H1 (cell line): Measurements from ENCODE around the gene TSPEAR. TPM values are rescaled to one million over a fixed set of nuclear protein-coding genes. Genes with fewer than 3 reads are reported as not detected.
A peak's percentile ranks its signal among the peaks of the same experiment; 100 is the strongest.

Source experiments
- CTCF ChIA-PET: fragments of 300-600 bp; sonication (Branson Sonifier 250); formaldehyde crosslinking; loops from one replicate; lab custom pipeline; 2021; ENCODE audit not compliant: partially characterized antibody; lab: Charles Lee
- POLR2A ChIA-PET: fragments of 300-600 bp; sonication (Branson Sonifier 250); formaldehyde crosslinking; loops from one replicate; lab custom pipeline; 2021; ENCODE audit warnings: inconsistent platforms; ENCODE audit not compliant: partially characterized antibody; lab: Charles Lee
- DNase-seq, 2 experiments: peaks; one replicate each; pipeline versions ENCODE4 v3.0.0 to v3.0.0-alpha.2; 2010 to 2022; ENCODE audit warnings: low spot score in 2 of 2, low read depth in 1 of 2, mixed read lengths in 1 of 2
- FAIRE-seq: peaks from 2 replicates; lab custom pipeline; 2011; peaks lifted over from hg19 to GRCh38; lab: Jason Lieb, UNC
- H2AFZ ChIP-seq: 2 replicates; pipeline ENCODE4 v1.8.1; 2012; ENCODE audit warnings: low read length, inconsistent platforms
- H2AK5ac ChIP-seq: 2 replicates; pipeline ENCODE4 v1.6.1; 2013; ENCODE audit warnings: low read depth, low read length
- H2BK120ac ChIP-seq: replicated peaks from 2 replicates; pipeline ENCODE3; 2013; ENCODE audit warnings: low read depth, low read length, inconsistent platforms
- H2BK12ac ChIP-seq: 2 replicates; pipeline ENCODE4 v1.6.1; 2013; ENCODE audit warnings: low read depth, low read length
- H2BK15ac ChIP-seq: 2 replicates; pipeline ENCODE4 v1.6.1; 2013; ENCODE audit warnings: low read length
- H2BK20ac ChIP-seq: 2 replicates; pipeline ENCODE4 v1.6.1; 2013; ENCODE audit warnings: low read length
- H2BK5ac ChIP-seq: 2 replicates; pipeline ENCODE4 v1.6.1; 2013; ENCODE audit warnings: low read depth, low read length
- H3K14ac ChIP-seq: 2 replicates; pipeline ENCODE4 v1.6.1; 2013; ENCODE audit warnings: inconsistent platforms; ENCODE audit not compliant: insufficient read length
- H3K18ac ChIP-seq: 2 replicates; pipeline ENCODE4 v1.6.1; 2013; ENCODE audit warnings: low read length; ENCODE audit errors: extremely low read depth
- H3K23ac ChIP-seq: 2 replicates; pipeline ENCODE4 v1.6.1; 2013; ENCODE audit warnings: inconsistent platforms; ENCODE audit not compliant: insufficient read length
- H3K23me2 ChIP-seq: 2 replicates; pipeline ENCODE4 v1.6.1; 2013; ENCODE audit warnings: low read depth, low read length
- H3K27ac ChIP-seq: 2 replicates; pipeline ENCODE4 v1.6.1; 2011; ENCODE audit warnings: low read depth, low read length, inconsistent platforms
- H3K27me3 ChIP-seq, 4 experiments: replicated peaks in 1 of 4; 1 replicate in 1 of 4; 2 replicates in 3 of 4; pipeline versions ENCODE4 v1.6.1 to v1.8.1; 2011 to 2013; ENCODE audit warnings: low read length in 3 of 4, mild to moderate bottlenecking in 3 of 4, inconsistent platforms in 2 of 4, mixed read lengths in 2 of 4, moderate library complexity in 1 of 4; ENCODE audit not compliant: control insufficient read depth in 3 of 4, insufficient read depth in 3 of 4; ENCODE audit errors: extremely low read depth in 1 of 4
- H3K36me3 ChIP-seq, 4 experiments: 2 replicates each; pipeline versions ENCODE4 v1.6.1 to v1.8.1; 2011 to 2013; ENCODE audit warnings: mild to moderate bottlenecking in 4 of 4, low read length in 3 of 4, moderate library complexity in 2 of 4, control low read depth in 1 of 4, inconsistent platforms in 1 of 4; ENCODE audit not compliant: insufficient read depth in 4 of 4, control insufficient read depth in 2 of 4
- H3K4ac ChIP-seq: replicated peaks from 2 replicates; pipeline ENCODE3; 2013; ENCODE audit warnings: low read length, low read depth, mixed read lengths, inconsistent platforms; ENCODE audit not compliant: insufficient read length
- H3K4me1 ChIP-seq, 4 experiments: replicated peaks in 1 of 4; 1 replicate in 1 of 4; 2 replicates in 3 of 4; pipeline versions ENCODE4 v1.6.1 to v1.8.1; 2011 to 2013; ENCODE audit warnings: low read length in 3 of 4, inconsistent platforms in 2 of 4, mixed read lengths in 1 of 4; ENCODE audit not compliant: insufficient read depth in 4 of 4, control insufficient read depth in 3 of 4
- H3K4me2 ChIP-seq, 2 experiments: 2 replicates each; pipeline versions ENCODE4 v1.6.1 to v1.8.1; 2011 to 2013; ENCODE audit warnings: low read depth in 2 of 2, low read length in 2 of 2, control low read depth in 1 of 2, inconsistent platforms in 1 of 2, mild to moderate bottlenecking in 1 of 2; ENCODE audit not compliant: insufficient read depth in 1 of 2
- H3K4me3 ChIP-seq, 4 experiments: fragments of 200-600, 300-600 bp in 1 of 4; sonication (generic), shearing (Covaris generic), sonication (Bioruptor Twin) in 1 of 4; 2 replicates each; pipeline versions ENCODE4 v1.5.1 to v1.8.1; 2011 to 2016; ENCODE audit warnings: low read length in 4 of 4, low read depth in 3 of 4, control low read depth in 2 of 4, inconsistent platforms in 2 of 4, mild to moderate bottlenecking in 2 of 4, mixed read lengths in 1 of 4, moderate library complexity in 1 of 4; ENCODE audit not compliant: insufficient read depth in 2 of 4; ENCODE audit errors: extremely low read depth in 1 of 4
- H3K56ac ChIP-seq: replicated peaks from 2 replicates; pipeline ENCODE3; 2013; ENCODE audit warnings: low read depth, mild to moderate bottlenecking, mixed read lengths, low read length, inconsistent platforms; ENCODE audit not compliant: insufficient read length
- H3K79me1 ChIP-seq: 2 replicates; pipeline ENCODE4 v1.6.1; 2013; ENCODE audit warnings: low read depth, low read length, control low read depth
- H3K79me2 ChIP-seq, 2 experiments: 2 replicates each; pipeline versions ENCODE4 v1.6.1 to v1.8.1; 2012 to 2013; ENCODE audit warnings: low read length in 2 of 2, mild to moderate bottlenecking in 2 of 2, inconsistent platforms in 1 of 2; ENCODE audit not compliant: insufficient read depth in 2 of 2, control insufficient read depth in 1 of 2
- H3K9ac ChIP-seq, 4 experiments: replicated peaks in 1 of 4; 1 replicate in 1 of 4; 2 replicates in 3 of 4; pipeline versions ENCODE4 v1.6.1 to v1.8.1; 2011 to 2013; ENCODE audit warnings: low read depth in 3 of 4, low read length in 3 of 4, control low read depth in 2 of 4, mild to moderate bottlenecking in 2 of 4, moderate library complexity in 2 of 4, inconsistent platforms in 1 of 4; ENCODE audit errors: extremely low read depth in 1 of 4
- H3K9me3 ChIP-seq, 2 experiments: 2 replicates each; pipeline versions ENCODE4 v1.6.1 to v1.8.1; 2012 to 2013; ENCODE audit warnings: mild to moderate bottlenecking in 2 of 2, moderate library complexity in 2 of 2, control low read depth in 1 of 2, inconsistent platforms in 1 of 2, low read depth in 1 of 2, low read length in 1 of 2, mixed read lengths in 1 of 2; ENCODE audit not compliant: insufficient read depth in 2 of 2
- H4K20me1 ChIP-seq, 2 experiments: replicated peaks in 1 of 2; 2 replicates each; pipeline versions ENCODE3 to v1.8.1; 2011 to 2013; ENCODE audit warnings: inconsistent platforms in 2 of 2, low read length in 2 of 2, mild to moderate bottlenecking in 1 of 2; ENCODE audit not compliant: insufficient read depth in 2 of 2, control insufficient read depth in 1 of 2
- H4K5ac ChIP-seq: 2 replicates; pipeline ENCODE4 v1.6.1; 2013; ENCODE audit warnings: low read length, low read depth, mixed read lengths, inconsistent platforms; ENCODE audit not compliant: insufficient read length
- H4K8ac ChIP-seq: 2 replicates; pipeline ENCODE4 v1.8.0; 2013; ENCODE audit warnings: mild to moderate bottlenecking, moderate library complexity, low read length, inconsistent platforms; ENCODE audit not compliant: insufficient read depth; ENCODE audit errors: extremely low read depth
- H4K91ac ChIP-seq: replicated peaks from 2 replicates; pipeline ENCODE3; 2013; ENCODE audit warnings: low read length, mixed read lengths, inconsistent platforms; ENCODE audit not compliant: insufficient read length
- EGR1 ChIP-seq: IDR thresholded peaks from 2 replicates; pipeline ENCODE4 v1.6.1; 2011; ENCODE audit warnings: low read depth, low read length, borderline replicate concordance
- POLR2A ChIP-seq, 2 experiments: IDR thresholded peaks; 1 replicate in 1 of 2; 2 replicates in 1 of 2; pipeline ENCODE4 v1.6.1; 2011; ENCODE audit warnings: low read depth in 2 of 2, low read length in 2 of 2, mild to moderate bottlenecking in 2 of 2; ENCODE audit errors: control extremely low read depth in 1 of 2
- POU5F1 ChIP-seq: IDR thresholded peaks from 2 replicates; pipeline ENCODE4 v1.6.1; 2011; ENCODE audit warnings: low read depth, mild to moderate bottlenecking, low read length, moderate library complexity
- RFX5 ChIP-seq: IDR thresholded peaks from 2 replicates; pipeline ENCODE4 v1.6.1; 2011; ENCODE audit warnings: low read depth, low read length, improper control_type of control experiment, borderline replicate concordance
- TCF12 ChIP-seq: IDR thresholded peaks from 2 replicates; pipeline ENCODE4 v1.6.1; 2011; ENCODE audit warnings: low read depth, mild to moderate bottlenecking, low read length
- WGBS, 2 experiments: shearing (Covaris generic) in 1 of 2; methylation state at CpG; one replicate each; pipeline versions ENCODE4 v1.1.6 to v1.1.7; 2013 to 2015; ENCODE audit warnings: low lambda C conversion rate in 2 of 2, mixed read lengths in 2 of 2, inconsistent platforms in 1 of 2, low coverage in 1 of 2, missing lambda C conversion rate in 1 of 2; ENCODE audit not compliant: insufficient replicate concordance in 2 of 2, insufficient coverage in 1 of 2, insufficient read length in 1 of 2; ENCODE audit errors: extremely low coverage in 1 of 2, missing lambda C conversion rate in 1 of 2; 5-methylcytosine and 5-hydroxymethylcytosine counted together
- polyA plus RNA-seq, 7 experiments: library from polyadenylated mRNA; depleted of rRNA in 3 of 7; stranded (reverse) in 5 of 7; unstranded in 2 of 7; fragments of >200 nt in 5 of 7; fragments of 200-250 nt in 2 of 7; gene quantifications; 1 replicate in 5 of 7; 2 replicates in 1 of 7; 4 replicates in 1 of 7; pipeline versions ENCODE4 v1.2.1 to v1.2.3, GENCODE V29; 2011 to 2013; ENCODE audit warnings: missing spikeins in 2 of 7, mixed read lengths in 2 of 7
- total RNA-seq: library from RNA; stranded (reverse); fragmentation: NEBNext Ultra II Directional; extraction: Animal tissue kit (Norgen Biotek cat#: 25700); gene quantifications from 2 replicates; pipeline ENCODE4 v1.2.1, GENCODE V29; 2021

The TSPEAR gene
- total and polyA plus RNA-seq, 2 of the 8 experiments (the other 6 are each of a cell fraction or from before 2014, with no cell fraction given), result 0.58 to 0.89 TPM

- 0 out of 4 replicates have a peak, but pooled peaks cover 0 to 2% of the 10 kb centered on the region in 2 experiments for H3K9me3 ChIP-seq
- no peaks in the 10 kb centered on the region for H3K79me2 ChIP-seq
- H3K4me3 ChIP-seq, result no peak overlapping the region
- H2BK12ac ChIP-seq, result no peak overlapping the region
- CTCF ChIA-PET, result interaction anchor here (0.8 to 1.5 kb wide), 6 partner anchors 28 to 197 kb away, joined by 3 to 4 read pairs (median 3); no protein-coding TSS in a partner anchor
- no peak overlapping the region for H3K9ac ChIP-seq
- DNase-seq (no peak), FAIRE-seq (no peak)
- no peak overlapping the region for H3K14ac ChIP-seq
- WGBS, 2 experiments, result 84% methylated on average over 11 of the region's 11 CpGs; no CpG with 5 or more reads in 1 of the 2 experiments
- no peak overlapping the region for H2AFZ ChIP-seq
- no peak overlapping the region; the same call in none of the 2 replicates for H3K18ac ChIP-seq
- H4K5ac ChIP-seq, result no peak overlapping the region
- H2BK5ac ChIP-seq, result no peak overlapping the region
- TF ChIP-seq RFX5 (no peak), POLR2A (IDR thresholded peaks at IDR 0.05; ENCODE audit: control extremely low read depth in 1 of 2, low read depth in 2 of 2, low read length in 2 of 2) (no peak), TCF12 (no peak), POU5F1 (no peak), EGR1 (no peak)
- TF ChIP-seq, all 59 proteins: peak for 0
- no peaks in the 10 kb centered on the region for H3K27me3 ChIP-seq
- H4K8ac ChIP-seq, result no peak overlapping the region
- no peak overlapping the region for H3K27ac ChIP-seq
- no peak overlapping the region for H2BK15ac ChIP-seq
- peak overlapping the region; percentile 23 for H4K91ac ChIP-seq
- peaks cover 5 to 11% (median 9%) of the 10 kb centered on the region in 4 experiments for H3K4me1 ChIP-seq
- no peaks in the 10 kb centered on the region for H4K20me1 ChIP-seq
- H2BK20ac ChIP-seq, result 0 out of 2 replicates have a peak overlapping the region, but pooled peaks have one; percentile 72
- no peak overlapping the region for H3K4ac ChIP-seq
- H2BK120ac ChIP-seq, result no peak overlapping the region
- no peak overlapping the region for H3K23ac ChIP-seq
- no peak overlapping the region for H3K56ac ChIP-seq
- no peaks in the 10 kb centered on the region for H3K79me1 ChIP-seq
- no peak overlapping the region for H2AK5ac ChIP-seq
- POLR2A ChIA-PET, result no interaction called here
- no peak overlapping the region for H3K4me2 ChIP-seq
- H3K23me2 ChIP-seq, result no peaks in the 10 kb centered on the region
- H3K36me3 ChIP-seq, result no peaks in the 10 kb centered on the region
These were observed 23.7 kb downstream of the TSPEAR start for GRCh38 chr21:44687671-44688070.
